ENCODE results near the gene CDH23.

- TF ChIP-seq CTCF (IDR thresholded peaks at IDR 0.05), result no peak
- no peak for TF ChIP-seq EZH2 (IDR thresholded peaks at IDR 0.05; ENCODE audit: borderline replicate concordance, insufficient read depth, low read depth, low read length, poor library complexity, severe bottlenecking)
These were observed 28.5 kb upstream of the CDH23 start for GRCh38 chr10:71368176-71368575.
